Inflammatory macrophage treated with lipopolysaccharide for 1 hour (primary cell): Measurements from ENCODE around the gene FAAH.

ENCODE experiments used
- DNase-seq, 2 donors: peaks; one replicate each; pipeline ENCODE4 v3.0.0-alpha.2; 2020 to 2022

FAAH gene

DNA sequence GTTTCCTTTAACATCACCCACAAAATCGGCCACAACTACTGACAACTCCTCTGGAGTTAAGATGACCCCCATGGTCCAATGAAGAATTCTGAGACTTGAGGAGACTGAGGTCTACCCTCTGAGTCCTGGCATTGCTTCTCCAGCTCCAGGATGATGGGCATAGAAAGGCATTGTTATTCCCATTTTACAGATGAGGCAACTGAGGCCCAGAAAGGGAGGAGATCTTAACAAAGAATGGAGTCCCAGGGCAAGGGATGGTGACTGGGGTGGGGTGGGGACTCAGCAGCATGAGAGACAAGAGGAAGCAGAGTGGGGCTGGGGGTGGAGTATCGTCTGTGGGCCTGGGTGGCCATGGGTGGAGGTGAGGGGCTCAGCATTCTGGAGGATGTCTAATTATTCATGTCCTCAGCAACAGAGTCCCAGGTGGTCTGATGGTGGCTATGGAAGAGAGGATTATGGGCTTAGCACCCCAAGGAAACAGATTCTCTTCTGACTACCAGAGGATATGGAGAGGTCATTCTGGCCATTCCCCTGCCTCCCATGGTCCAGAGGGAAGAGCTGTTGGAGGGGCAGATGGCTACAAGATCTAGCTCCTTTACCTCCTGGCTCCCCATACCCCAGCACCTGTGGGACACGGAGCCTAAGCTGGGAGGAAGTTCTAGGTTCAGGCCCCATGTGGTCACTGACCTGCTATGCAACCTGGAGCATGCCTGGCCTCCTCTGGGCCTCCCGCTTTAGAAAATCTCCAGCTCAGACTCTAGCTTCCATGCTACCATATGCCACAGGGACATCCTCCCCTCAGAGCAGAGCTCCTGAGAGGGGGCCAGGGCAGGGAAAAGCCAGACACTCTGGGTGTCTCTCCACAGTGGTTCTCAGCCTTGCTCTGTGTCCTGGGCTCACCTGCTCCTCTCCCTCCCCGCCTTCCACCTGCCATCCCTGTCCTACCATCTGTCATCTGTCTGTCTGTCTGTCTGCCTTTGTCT is 58.1 kb downstream of the FAAH start:
- no peak for DNase-seq

DNA sequence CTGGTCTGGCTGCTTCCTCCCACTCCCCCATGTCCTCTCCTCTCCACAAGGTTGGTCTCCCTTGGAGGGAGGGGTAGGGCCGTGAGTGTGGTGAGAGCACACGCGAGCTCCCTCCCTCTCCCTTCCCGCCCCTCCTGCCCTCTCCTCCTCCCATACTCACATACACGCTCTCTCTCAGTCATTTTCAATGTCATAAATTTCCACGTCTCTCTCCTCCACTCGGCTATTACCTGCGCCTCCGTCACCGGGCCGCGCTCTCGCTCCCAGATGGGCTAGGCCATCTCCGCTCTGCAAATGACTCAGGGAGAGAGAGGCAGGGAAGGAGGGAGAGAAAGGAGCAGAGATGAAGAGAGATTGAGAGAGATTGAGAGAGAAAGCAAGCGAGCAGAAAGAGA is 58.8 kb downstream of the FAAH start:
- DNase-seq, result no peak

DNA sequence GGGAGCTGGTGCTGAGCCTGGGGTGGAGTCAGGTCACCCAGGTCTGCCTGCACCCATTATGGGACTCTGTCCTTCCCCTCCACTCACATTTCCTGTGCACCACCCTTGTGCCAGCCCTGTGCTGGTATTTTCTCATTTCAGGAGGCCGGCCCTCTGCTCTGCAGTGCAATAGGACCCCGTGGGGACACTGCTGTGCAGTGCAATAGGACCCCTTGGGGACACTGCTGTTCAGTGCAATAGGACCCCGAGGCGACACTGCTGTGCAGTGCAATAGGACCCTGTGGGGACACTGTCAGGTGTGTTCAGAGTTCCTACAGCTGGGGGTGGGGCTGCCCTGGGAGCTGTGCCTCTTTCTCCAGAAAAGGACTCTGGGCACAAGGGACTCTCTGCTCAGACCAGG is 59.3 kb downstream of the FAAH start:
- DNase-seq, result no peak

DNA sequence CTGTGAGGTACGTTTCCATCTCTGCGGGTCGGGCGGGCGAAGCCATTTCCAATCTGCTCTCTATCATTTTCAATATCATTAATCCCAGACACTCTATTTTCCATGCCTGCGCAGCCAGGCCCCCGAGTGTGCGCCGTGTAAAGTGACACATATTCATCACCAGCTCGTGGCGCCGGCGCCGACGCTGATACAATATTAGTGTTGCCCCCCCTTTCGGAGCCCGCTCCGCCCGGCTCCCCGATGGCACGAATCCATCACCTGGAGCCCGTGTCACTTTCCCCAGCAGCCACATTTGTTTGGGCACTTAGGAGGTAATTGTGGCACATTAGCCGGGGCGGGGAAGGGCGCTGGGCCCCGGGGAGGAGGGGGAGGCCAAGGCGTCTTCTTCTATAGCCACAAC is 61.8 kb downstream of the FAAH start:
- DNase-seq, result no peak

DNA sequence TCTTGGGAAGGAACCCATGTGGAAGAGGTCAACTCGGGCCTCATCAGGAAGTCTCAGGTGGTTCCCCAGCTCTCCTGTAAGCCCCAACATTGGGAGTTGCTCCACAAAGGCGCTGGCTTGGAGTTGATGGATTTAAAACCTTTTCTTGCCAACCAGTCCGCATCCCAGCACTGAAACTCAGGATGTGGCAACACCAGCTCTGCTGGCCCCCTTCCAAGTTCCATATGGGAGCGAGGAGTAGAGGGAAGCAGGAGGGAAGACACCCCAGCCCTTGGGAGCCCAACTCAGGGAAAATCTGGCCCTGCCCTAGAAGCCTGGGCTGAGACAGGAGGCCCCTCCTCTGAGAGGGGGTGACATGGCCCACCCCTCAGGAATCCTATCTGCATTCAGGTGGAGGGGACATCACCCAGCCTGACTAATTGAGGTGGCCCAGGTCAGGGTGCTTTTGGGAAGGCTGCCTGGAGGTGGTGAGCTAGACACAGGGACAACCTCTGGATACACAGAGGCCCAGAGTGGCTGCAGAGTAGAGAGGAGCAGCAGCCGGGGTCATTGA is 62.4 kb downstream of the FAAH start:
- DNase-seq, result no peak

DNA sequence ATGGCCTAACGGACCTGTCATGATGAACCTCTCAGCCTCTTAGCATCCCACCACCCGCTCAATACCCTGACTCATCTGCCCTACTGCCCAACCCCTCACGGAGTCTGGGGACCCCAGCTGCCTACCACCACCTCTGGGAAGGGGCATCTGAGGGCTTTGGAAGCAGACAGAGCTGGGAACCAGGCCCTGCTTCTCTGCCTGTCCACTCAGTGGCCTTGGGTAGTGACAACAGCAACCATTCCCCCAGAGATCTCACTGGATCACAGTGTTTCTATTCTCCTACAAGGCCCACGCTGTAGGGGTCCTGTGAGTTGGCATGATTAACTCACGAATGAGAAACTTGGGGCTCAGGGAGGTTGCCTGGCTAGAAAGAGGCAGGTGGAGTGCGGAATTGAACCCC is 63.1 kb downstream of the FAAH start:
- no peak for DNase-seq

DNA sequence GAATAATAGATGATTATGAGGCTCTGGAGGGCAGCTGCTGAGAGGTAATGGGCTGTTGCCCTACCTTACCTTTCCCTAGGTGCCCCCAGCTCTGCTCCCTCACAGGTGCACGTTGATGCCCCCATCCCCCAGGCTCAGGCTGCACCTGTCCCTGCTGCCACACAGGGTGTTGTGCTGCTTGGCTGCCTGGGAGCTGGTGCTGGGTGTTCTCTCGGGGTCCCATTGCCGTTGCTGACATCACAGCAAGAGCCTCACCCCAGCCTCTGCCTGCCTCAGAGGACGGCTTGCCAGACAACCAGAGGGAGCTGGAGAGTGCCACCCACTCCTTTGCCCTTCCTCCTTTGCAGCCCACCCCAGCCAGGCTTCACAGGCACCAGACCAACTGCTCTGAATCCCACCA is 64.1 kb downstream of the FAAH start:
- DNase-seq, result no peak

DNA sequence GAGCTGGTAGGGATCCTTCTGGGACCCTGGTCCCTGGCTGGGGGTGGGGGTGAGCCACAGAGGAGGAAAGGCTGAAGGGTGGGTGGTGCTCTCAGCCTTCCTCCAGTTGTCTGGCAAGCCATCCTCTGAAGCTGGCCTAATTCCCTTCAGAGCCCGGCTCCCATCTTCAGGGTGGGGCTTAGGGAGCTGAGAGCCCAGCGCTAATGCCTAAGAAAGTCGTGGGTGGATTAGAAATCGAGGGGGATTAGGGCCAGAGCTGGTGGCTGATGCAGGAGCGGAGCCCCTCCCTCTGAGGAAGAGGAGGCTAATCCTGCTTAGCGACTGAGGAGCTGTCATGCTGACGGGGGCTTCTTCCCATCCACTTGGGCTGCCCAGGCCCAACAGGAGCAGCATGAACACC is 64.7 kb downstream of the FAAH start:
- DNase-seq, result no peak

DNA sequence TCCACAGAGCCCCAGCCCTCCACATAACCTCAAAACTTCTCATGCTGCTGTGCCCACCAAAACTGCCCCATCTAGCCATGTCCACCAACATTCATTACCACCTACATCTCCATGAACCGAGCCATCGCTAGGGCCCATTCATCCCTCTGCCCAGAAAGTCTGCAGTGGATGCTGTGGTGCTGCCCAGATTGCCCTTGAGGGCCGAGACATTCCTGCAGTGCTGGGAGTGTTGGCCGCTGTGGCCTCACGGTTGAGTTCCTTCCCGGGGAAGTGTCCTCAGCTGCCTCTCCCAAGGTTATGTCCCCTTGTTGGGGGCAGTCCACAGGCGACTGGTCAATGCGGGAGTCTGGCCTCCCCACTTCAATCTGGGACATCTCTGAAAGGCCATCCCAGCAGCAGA is 65.2 kb downstream of the FAAH start:
- no peak for DNase-seq

DNA sequence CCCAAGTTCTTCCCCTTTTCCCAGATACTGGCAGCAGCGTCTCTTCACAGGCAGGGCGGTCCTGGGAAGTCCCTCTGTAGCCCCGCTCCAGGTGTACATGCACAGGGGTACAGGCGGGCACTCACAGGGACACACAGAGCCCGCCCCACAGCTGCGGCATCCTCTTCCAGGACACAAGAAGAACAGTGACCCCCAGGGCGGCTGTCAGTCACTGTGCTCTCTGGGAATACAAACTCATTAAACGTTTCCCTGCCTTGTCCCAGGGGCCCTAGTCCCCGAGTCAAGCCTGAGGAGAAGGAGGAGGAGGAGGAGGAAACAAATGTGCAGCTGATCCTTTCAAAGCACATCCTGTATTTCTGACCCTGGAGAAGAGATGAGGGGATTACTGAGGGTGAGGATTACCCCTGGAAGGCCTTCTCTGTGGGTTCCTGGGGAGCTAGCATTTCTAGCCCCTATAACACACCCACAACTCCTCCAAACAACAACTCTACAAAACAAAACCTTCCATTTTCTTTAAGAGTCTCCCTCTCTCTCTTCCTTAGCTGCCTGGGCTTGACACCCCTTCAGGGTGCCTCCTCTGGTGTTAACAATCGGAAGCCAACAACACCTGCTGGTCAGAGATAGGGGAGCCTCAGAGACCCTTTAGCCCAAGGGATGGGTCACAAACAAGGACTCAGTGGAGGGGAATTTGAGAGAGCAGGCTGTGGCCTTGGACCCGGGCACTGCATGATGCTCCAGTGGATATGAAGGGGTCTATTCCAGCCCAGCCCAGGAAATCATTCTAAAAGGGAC is 67.1 kb downstream of the FAAH start:
- no peak for DNase-seq

DNA sequence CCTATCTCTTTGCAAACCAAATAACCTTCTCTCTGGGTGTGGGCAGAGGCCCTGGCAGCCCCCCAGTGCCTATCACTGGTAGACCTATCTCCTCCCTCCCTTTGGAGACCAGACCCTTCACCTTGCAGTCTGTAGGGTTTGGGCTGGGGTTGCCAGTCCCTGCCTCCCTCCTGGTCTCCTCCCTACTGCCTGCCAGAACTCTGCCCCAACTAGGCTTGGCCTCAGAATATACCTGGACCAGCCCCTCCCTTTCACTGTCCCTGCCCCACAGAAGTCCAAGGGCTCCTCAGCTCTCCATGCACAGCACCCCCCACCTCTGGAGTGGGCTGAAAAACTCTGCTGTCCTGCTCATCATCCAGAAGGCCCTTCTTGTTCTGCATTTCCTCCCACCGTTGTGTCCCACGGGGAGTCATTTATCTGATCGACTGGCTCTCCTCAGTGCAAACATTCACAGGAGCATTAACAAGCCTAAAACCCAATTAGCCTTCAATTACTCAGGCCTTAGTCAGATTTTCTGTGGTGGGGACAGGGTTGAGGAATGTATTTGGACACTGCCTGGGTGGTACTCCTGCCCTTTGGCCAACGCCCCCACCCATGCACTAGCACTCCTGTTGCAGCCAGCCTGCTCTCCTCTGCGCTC is 67.8 kb downstream of the FAAH start:
- DNase-seq, result no peak
